ENCODE data around the gene CFTR. TPM values are rescaled to one million over a fixed set of nuclear protein-coding genes. Genes with fewer than 3 reads are reported as not detected.
"Not testable (repeated sequence)": the region's sequence is repeated elsewhere in the genome, so short reads cannot be mapped to it uniquely, and the experiment has no call there.

CFTR gene
- total RNA-seq, 2 experiments from 2014 or later: not detected

GRCh38 chr7:117493460-117493859 lies 13.6 kb downstream of the CFTR start:
- ChIA-PET CTCF (no interaction called here), POLR2A (no interaction called here)

GRCh38 chr7:117495308-117495707 lies 15.5 kb downstream of the CFTR start:
- CTCF ChIA-PET: interaction anchor here (0.6 kb wide), 1 partner anchor 54 kb away, joined by 5 read pairs; no protein-coding TSS in a partner anchor

GRCh38 chr7:117502331-117502730 lies 22.5 kb downstream of the CFTR start:
- ChIA-PET POLR2A (no interaction called here), CTCF (no interaction called here)

More at GRCh38 chr7:117495308-117495707, 15.5 kb downstream of the CFTR start:
- POLR2A ChIA-PET: no interaction called here

DNA sequence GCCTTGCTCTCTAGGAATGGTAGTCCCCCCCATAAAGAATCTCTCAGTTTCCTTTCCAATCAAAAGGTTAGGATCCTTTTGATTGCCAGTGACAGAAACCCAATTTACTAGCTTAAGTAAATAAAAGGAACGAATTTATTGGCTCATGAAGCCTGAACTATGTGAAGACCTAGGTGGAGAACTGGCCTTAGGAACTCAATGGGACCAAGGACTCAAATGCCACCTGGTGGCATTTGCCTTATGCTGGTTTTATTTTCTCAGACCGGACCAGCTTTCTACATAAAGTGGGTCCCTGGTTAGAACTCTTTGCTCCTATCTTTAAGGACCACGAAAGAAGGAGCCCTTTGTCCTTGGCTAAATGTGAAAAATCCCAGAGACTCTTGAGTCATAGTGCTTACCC lies 25.4 kb downstream of the CFTR start:
- POLR2A ChIA-PET: no interaction called here
- CTCF ChIA-PET: no interaction called here

- CTCF ChIA-PET: no interaction called here
- POLR2A ChIA-PET: no interaction called here
These were observed 28.9 kb downstream of the CFTR start for GRCh38 chr7:117508676-117509075.

- POLR2A ChIA-PET, CTCF ChIA-PET: not testable (repeated sequence)
These were observed 37.4 kb downstream of the CFTR start for GRCh38 chr7:117517194-117517593.

DNA sequence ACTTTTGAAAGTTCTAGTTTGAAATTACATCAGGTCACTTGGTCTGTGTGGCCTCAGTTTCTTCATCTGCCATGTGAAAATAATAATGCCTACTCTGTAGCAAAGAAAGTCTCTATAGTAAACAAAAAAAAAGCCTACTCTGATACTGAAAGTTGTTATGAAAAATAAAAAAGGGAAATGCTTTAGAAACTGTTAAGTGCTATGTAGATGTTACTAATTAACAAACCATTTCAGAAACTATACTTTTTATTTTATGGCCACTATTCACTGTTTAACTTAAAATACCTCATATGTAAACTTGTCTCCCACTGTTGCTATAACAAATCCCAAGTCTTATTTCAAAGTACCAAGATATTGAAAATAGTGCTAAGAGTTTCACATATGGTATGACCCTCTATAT lies 50.6 kb downstream of the CFTR start:
- POLR2A ChIA-PET: no interaction called here
- CTCF ChIA-PET: no interaction called here

GRCh38 chr7:117531595-117532244 lies 51.9 kb downstream of the CFTR start:
- ChIA-PET POLR2A (no interaction called here), CTCF (no interaction called here)

DNA sequence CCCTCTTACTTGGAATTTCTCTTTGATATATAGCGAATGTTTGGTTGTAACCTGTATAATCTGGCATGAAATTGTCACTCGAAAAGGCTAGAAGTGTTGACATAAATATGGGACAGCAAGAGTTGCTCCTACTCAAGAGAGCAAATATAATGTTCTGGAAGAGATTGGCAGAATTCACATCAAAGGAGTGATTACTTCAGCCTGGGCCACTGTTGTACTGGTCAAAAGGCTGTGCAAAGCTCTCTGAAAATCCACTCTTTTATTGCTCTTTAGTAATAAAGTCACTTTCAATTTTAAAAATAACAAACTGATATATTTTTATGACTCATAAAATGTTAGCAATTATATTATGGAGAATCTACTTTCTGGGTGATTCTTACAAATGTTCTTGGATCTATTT lies 58.2 kb downstream of the CFTR start:
- CTCF ChIA-PET: no interaction called here
- POLR2A ChIA-PET: no interaction called here

DNA sequence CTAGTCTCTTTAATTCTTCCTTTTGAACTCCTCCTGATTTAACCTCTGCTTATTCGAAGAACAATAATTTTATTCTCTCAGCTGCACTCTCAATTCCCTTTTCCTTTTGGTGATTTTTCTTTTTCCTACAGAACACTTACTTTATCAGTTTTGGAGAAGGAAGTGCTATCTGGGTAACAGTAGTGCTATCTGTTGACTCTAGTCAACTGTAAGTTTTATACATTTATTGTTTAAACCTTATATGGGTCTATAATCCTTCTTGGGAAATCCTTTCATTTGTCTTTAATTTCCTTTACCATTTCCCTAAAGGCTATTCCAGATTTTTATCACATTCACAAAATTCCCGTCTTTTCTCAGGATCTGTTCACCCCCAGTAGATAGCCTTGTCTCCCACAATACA lies 64.2 kb downstream of the CFTR start:
- CTCF ChIA-PET: no interaction called here
- POLR2A ChIA-PET: no interaction called here

DNA sequence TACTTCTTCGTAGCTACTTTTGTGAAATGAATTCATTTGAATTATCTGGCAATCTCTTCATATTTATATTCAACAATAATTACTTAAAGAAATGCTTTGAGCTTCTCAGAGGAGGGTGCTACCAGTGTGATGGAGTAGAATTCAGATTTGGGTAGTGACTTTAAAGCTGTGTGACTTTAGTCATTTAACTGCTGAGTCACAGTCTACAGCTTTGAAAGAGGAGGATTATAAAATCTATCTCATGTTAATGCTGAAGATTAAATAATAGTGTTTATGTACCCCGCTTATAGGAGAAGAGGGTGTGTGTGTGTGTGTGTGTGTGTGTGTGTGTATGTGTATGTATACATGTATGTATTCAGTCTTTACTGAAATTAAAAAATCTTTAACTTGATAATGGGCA lies 68.2 kb downstream of the CFTR start:
- POLR2A ChIA-PET: no interaction called here
- CTCF ChIA-PET: no interaction called here

DNA sequence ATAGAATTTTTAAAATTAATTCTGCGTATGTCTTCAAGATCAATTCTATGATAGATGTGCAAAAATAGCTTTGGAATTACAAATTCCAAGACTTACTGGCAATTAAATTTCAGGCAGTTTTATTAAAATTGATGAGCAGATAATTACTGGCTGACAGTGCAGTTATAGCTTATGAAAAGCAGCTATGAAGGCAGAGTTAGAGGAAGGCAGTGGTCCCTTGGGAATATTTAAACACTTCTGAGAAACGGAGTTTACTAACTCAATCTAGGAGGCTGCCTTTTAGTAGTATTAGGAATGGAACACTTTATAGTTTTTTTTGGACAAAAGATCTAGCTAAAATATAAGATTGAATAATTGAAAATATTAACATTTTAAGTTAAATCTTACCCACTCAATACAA lies 70.8 kb downstream of the CFTR start:
- ChIA-PET CTCF (no interaction called here), POLR2A (interaction anchor here (0.6 kb wide), 1 partner anchor 16 kb away, joined by 4 read pairs; no protein-coding TSS in a partner anchor)

- ChIA-PET CTCF (no interaction called here), POLR2A (no interaction called here)
These were observed 72.8 kb downstream of the CFTR start for GRCh38 chr7:117552660-117553059.

DNA sequence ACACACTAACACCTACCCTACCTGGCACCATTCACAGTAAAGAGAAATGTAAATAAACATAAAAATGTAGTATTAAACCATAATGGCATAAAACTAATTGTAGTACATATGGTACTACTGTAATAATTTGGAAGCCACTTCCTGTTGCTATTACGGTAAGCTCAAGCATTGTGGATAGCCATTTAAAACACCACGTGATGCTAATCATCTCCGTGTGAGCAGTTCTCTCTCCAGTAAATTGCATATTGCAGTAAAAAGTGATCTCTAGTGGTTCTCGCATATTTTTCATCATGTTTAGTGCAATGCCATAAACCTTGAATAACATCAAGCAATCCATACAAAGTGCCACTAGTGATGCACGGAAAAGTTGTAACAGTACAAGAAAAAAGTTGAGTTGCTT lies 75.4 kb downstream of the CFTR start:
- POLR2A ChIA-PET: no interaction called here
- CTCF ChIA-PET: no interaction called here

GRCh38 chr7:117559391-117559790 lies 79.6 kb downstream of the CFTR start:
- ChIA-PET POLR2A (no interaction called here), CTCF (no interaction called here)

GRCh38 chr7:117560030-117560429 lies 80.2 kb downstream of the CFTR start:
- CTCF ChIA-PET: no interaction called here
- POLR2A ChIA-PET: no interaction called here

GRCh38 chr7:117562759-117563158 lies 82.9 kb downstream of the CFTR start:
- ChIA-PET POLR2A (no interaction called here), CTCF (no interaction called here)

GRCh38 chr7:117564080-117564479 lies 84.3 kb downstream of the CFTR start:
- POLR2A ChIA-PET: no interaction called here
- CTCF ChIA-PET: no interaction called here

DNA sequence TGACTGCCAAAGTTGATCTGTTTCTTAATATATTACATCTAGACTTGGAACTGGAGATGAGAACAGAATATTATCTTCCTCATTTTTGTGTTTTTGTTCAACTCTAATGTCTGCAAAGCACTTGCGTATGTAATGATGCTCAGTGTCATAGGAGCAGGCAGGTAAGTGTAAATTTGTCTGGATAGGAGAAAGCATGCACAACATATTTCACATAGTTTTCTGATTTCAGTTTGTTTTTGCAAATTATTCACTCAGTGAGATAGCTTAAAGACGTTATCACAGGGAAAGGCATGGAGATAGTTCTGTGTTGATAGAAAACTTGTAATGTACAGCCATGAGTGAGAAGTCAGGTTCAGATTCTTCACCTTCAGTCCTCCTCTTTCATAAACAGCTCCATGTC lies 84.8 kb downstream of the CFTR start:
- POLR2A ChIA-PET: no interaction called here
- CTCF ChIA-PET: no interaction called here

GRCh38 chr7:117565226-117565625 lies 85.4 kb downstream of the CFTR start:
- ChIA-PET POLR2A (no interaction called here), CTCF (no interaction called here)

DNA sequence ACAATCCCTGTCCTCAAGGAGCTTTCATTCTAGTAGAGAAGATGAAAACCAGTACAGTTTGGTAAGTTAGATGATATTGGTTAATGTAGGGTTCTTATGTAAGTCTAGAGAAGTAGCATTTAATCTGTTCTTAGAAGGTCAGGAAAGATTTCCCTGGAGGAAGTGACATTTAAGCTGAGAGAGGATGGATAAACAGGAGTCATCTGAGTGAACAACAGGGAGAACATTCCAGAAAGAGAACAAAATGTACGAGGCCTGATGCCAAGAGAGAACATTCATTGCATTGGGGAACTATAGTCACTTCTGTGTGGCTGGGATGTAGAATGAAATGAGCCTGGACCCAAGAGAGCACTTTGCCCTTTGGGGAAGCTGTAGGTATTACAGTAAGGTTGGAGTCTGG lies 88.0 kb downstream of the CFTR start:
- ChIA-PET CTCF (no interaction called here), POLR2A (no interaction called here)

- POLR2A ChIA-PET: no interaction called here
- CTCF ChIA-PET: no interaction called here
These were observed 93.2 kb downstream of the CFTR start for GRCh38 chr7:117572856-117573620.
